ENCODE results near the gene SPSB4.

The SPSB4 gene

GRCh38 chr3:141152801-141153678 is 101.9 kb downstream of the SPSB4 start:
- DNase-seq (ENCODE audit: low spot score), result no peak

- DNase-seq (ENCODE audit: low spot score), result no peak
Observed at GRCh38 chr3:141153679-141153966, 102.5 kb downstream of the SPSB4 start.

- DNase-seq (ENCODE audit: low spot score), result no peak
Observed at GRCh38 chr3:141164852-141165251, 113.7 kb downstream of the SPSB4 start.

- DNase-seq (ENCODE audit: low spot score), result no peak
Observed at GRCh38 chr3:141167681-141168080, 116.5 kb downstream of the SPSB4 start.

GRCh38 chr3:141170678-141171295 is 119.6 kb downstream of the SPSB4 start:
- DNase-seq (ENCODE audit: low spot score), result no peak

GRCh38 chr3:141174674-141175073 is 123.5 kb downstream of the SPSB4 start:
- no peak for DNase-seq (ENCODE audit: low spot score)

GRCh38 chr3:141176775-141177174 is 125.6 kb downstream of the SPSB4 start:
- no peak for DNase-seq (ENCODE audit: low spot score)

- DNase-seq (ENCODE audit: low spot score), result no peak
Observed at GRCh38 chr3:141178026-141178425, 126.9 kb downstream of the SPSB4 start.

- no peak for DNase-seq (ENCODE audit: low spot score)
Observed at GRCh38 chr3:141178551-141178950, 127.4 kb downstream of the SPSB4 start.

- DNase-seq (ENCODE audit: low spot score), result no peak
Observed at GRCh38 chr3:141179983-141180382, 128.8 kb downstream of the SPSB4 start.

GRCh38 chr3:141181196-141181595 is 130.0 kb downstream of the SPSB4 start:
- no peak for DNase-seq (ENCODE audit: low spot score)

- no peak for DNase-seq (ENCODE audit: low spot score)
Observed at GRCh38 chr3:141181819-141182218, 130.7 kb downstream of the SPSB4 start.

GRCh38 chr3:141183606-141184005 is 132.5 kb downstream of the SPSB4 start:
- no peak for DNase-seq (ENCODE audit: low spot score)

GRCh38 chr3:141184430-141184829 is 133.3 kb downstream of the SPSB4 start:
- DNase-seq (ENCODE audit: low spot score), result no peak

GRCh38 chr3:141191097-141191749 is 140.1 kb downstream of the SPSB4 start:
- no peak for DNase-seq (ENCODE audit: low spot score)

GRCh38 chr3:141192345-141192744 is 141.2 kb downstream of the SPSB4 start:
- DNase-seq (ENCODE audit: low spot score), result peak; percentile 82

GRCh38 chr3:141193066-141193830 is 142.1 kb downstream of the SPSB4 start:
- DNase-seq (ENCODE audit: low spot score), result no peak
